GM12878 (cell line): Measurements from ENCODE around the gene C22orf31. TPM values are rescaled to one million over a fixed set of nuclear protein-coding genes. Genes with fewer than 3 reads are reported as not detected.

Source experiments
- ATAC-seq: fragments of 200-7000 bp; cut with Tn5 transposase; 3 replicates; pipeline ENCODE4 v1.9.1; 2020; ENCODE audit warnings: mild to moderate bottlenecking, moderate library complexity
- BruUV-seq: library from RNA; stranded (reverse); fragments of 400-500 nt; replicated peaks from 2 replicates; lab custom pipeline; 2021; lab: Mats Ljungman, UMichigan
- CTCF ChIA-PET: fragments of 300-600 bp; sonication (Branson Sonifier 250); formaldehyde crosslinking; extraction: SDS; loops from one replicate; lab custom pipeline; 2021; ENCODE audit warnings: inconsistent platforms; lab: Yijun Ruan, JAX
- POLR2A ChIA-PET: fragments of 350-600 bp; formaldehyde crosslinking; extraction: SDS; loops from one replicate; lab custom pipeline; 2021; ENCODE audit warnings: inconsistent platforms; lab: Charles Lee
- RAD21 ChIA-PET: fragments of 300-600 bp; sonication (Branson Sonifier 250); formaldehyde crosslinking; loops from one replicate; lab custom pipeline; 2023; ENCODE audit warnings: antibody characterized with exemption; ENCODE audit not compliant: unreplicated experiment; lab: Charles Lee
- SMC1A ChIA-PET: fragments of 300-600 bp; sonication (Branson Sonifier 250); formaldehyde crosslinking; loops from one replicate; lab custom pipeline; 2023; ENCODE audit not compliant: unreplicated experiment, uncharacterized antibody; lab: Charles Lee
- DNase-seq: peaks from one replicate; pipeline ENCODE4 v3.0.0-alpha.2; 2011; ENCODE audit warnings: low read depth, low spot score
- FAIRE-seq: peaks from 3 replicates; lab custom pipeline; 2011; peaks lifted over from hg19 to GRCh38; lab: Jason Lieb, UNC
- H2AFZ ChIP-seq: 2 replicates; pipeline ENCODE4 v1.6.0; 2011; ENCODE audit warnings: low read depth, low read length, control low read depth; ENCODE audit not compliant: control insufficient read depth
- H3K27ac ChIP-seq: 2 replicates; pipeline ENCODE4 v1.5.1; 2011; ENCODE audit warnings: control low read depth; ENCODE audit not compliant: control insufficient read depth, insufficient read depth
- H3K27me3 ChIP-seq, 2 experiments: replicated peaks in 1 of 2; 2 replicates each; pipeline versions ENCODE4 v1.6.0 to v1.6.1; 2011; ENCODE audit warnings: low read length in 1 of 2; ENCODE audit not compliant: control insufficient read depth in 2 of 2, insufficient read depth in 2 of 2
- H3K36me3 ChIP-seq, 2 experiments: 2 replicates each; pipeline ENCODE4 v1.5.1; 2011; ENCODE audit warnings: low read length in 1 of 2; ENCODE audit not compliant: control insufficient read depth in 2 of 2, insufficient read depth in 2 of 2
- H3K4me1 ChIP-seq: 2 replicates; pipeline ENCODE4 v1.6.1; 2011; ENCODE audit warnings: mild to moderate bottlenecking, low read length, moderate library complexity, mixed read lengths; ENCODE audit not compliant: control insufficient read depth, insufficient read depth
- H3K4me2 ChIP-seq: 2 replicates; pipeline ENCODE4 v1.6.0; 2011; ENCODE audit warnings: control low read depth; ENCODE audit not compliant: control insufficient read depth, insufficient read depth
- H3K4me3 ChIP-seq: fragments of 200-600 bp; sonication (generic); 2 replicates; pipeline ENCODE4 v1.5.1; 2016
- H3K79me2 ChIP-seq: 2 replicates; pipeline ENCODE4 v1.6.0; 2011; ENCODE audit warnings: low read length; ENCODE audit not compliant: control insufficient read depth, insufficient read depth
- H3K9ac ChIP-seq: 2 replicates; pipeline ENCODE4 v1.8.0; 2011; ENCODE audit warnings: low read length, control low read depth, mixed read lengths; ENCODE audit not compliant: control insufficient read depth, insufficient read depth
- H3K9me3 ChIP-seq: replicated peaks from 3 replicates; pipeline ENCODE4 v1.5.1; 2011; ENCODE audit warnings: mild to moderate bottlenecking, low read length; ENCODE audit not compliant: control insufficient read depth, insufficient read depth
- H4K20me1 ChIP-seq: 2 replicates; pipeline ENCODE4 v1.6.0; 2011; ENCODE audit not compliant: control insufficient read depth, insufficient read depth
- CEBPZ ChIP-seq: fragments of 150-350 bp; IDR thresholded peaks from 2 replicates; pipeline ENCODE4 v1.6.1; 2016; ENCODE audit warnings: low read depth, low read length
- FOS ChIP-seq: IDR thresholded peaks from 3 replicates; pipeline ENCODE4 v1.6.1; 2011; ENCODE audit warnings: borderline replicate concordance; ENCODE audit not compliant: insufficient read length; ENCODE audit errors: extremely low read depth
- HDAC2 ChIP-seq: fragments of 200-600 bp; sonication (generic); IDR thresholded peaks from 2 replicates; pipeline ENCODE4 v1.6.1; 2017
- MAX ChIP-seq: IDR thresholded peaks from 2 replicates; pipeline ENCODE4 v1.6.1; 2012; ENCODE audit warnings: low read depth, low read length, improper control_type of control experiment
- MYB ChIP-seq: fragments of 150-350 bp; IDR thresholded peaks from 2 replicates; pipeline ENCODE4 v1.6.1; 2014; ENCODE audit warnings: mild to moderate bottlenecking, low read depth, low read length, borderline replicate concordance
- SKIL ChIP-seq: fragments of 450-650 bp; IDR thresholded peaks from 2 replicates; pipeline ENCODE4 v1.6.1; 2017; ENCODE audit warnings: mild to moderate bottlenecking, low read depth, inconsistent platforms; ENCODE audit not compliant: poor library complexity, severe bottlenecking
- ZNF274 ChIP-seq: IDR thresholded peaks from one replicate; pipeline ENCODE4 v1.8.0; 2011; ENCODE audit not compliant: insufficient read length, insufficient read depth
- ZSCAN29 ChIP-seq: fragments of 450-650 bp; IDR thresholded peaks from 2 replicates; pipeline ENCODE4 v1.6.1; 2017; ENCODE audit warnings: mild to moderate bottlenecking, moderate library complexity
- WGBS: methylation state at CpG from one replicate; pipeline ENCODE4 v1.1.6; 2016; ENCODE audit warnings: low lambda C conversion rate; ENCODE audit not compliant: insufficient replicate concordance, insufficient coverage; ENCODE audit errors: missing lambda C conversion rate; 5-methylcytosine and 5-hydroxymethylcytosine counted together
- in situ Hi-C: fragments of 300-500 bp; cut with MboI; formaldehyde crosslinking; loops from 9 replicates; pipeline ENCODE4 v1.14.3; 2018; ENCODE audit warnings: mixed read lengths
- intact Hi-C: fragments of 100-400 bp; cut with micrococcal nuclease; formaldehyde crosslinking; loops from one replicate; pipeline ENCODE4 v1.14.2; 2022; ENCODE audit not compliant: unreplicated experiment
- polyA plus RNA-seq, 11 experiments: library from polyadenylated mRNA; depleted of rRNA in 4 of 11; unstranded in 6 of 11; stranded (reverse) in 5 of 11; fragments of >200 nt; fragmentation: Nextera tagmentation in 4 of 11; fragmentation: Illumina TruSeq in 1 of 11; extraction: Ambion mirVana in 4 of 11; extraction: Trizol in 1 of 11; gene quantifications; 1 replicate in 1 of 11; 2 replicates in 10 of 11; pipeline versions ENCODE4 v1.2.1 to v1.2.3, GENCODE V29; 2011 to 2016; ENCODE audit warnings: inconsistent platforms in 2 of 11, missing spikeins in 2 of 11, low read depth in 1 of 11
- total RNA-seq, 4 experiments: library from RNA; depleted of rRNA in 3 of 4; stranded (reverse); fragments of >200 nt in 3 of 4; fragmentation: Illumina TruSeq in 1 of 4; extraction: Trizol in 1 of 4; gene quantifications; 2 replicates each; pipeline versions ENCODE4 v1.2.1 to v1.2.3, GENCODE V29; 2013 to 2021

C22orf31 gene
- total and polyA plus RNA-seq, 10 of the 15 experiments (the other 5 are each of a cell fraction or from before 2014, with no cell fraction given), result not detected

GRCh38 chr22:29050457-29050856 lies 11.2 kb downstream of the C22orf31 start:
- DNase-seq, result no peak
- in situ Hi-C loops, result no loop called here
- H4K20me1 ChIP-seq, result no peaks in the 10 kb centered on the region
- 60% methylated on average over 24 of the region's 24 CpGs for WGBS
- no peak overlapping the region for H2AFZ ChIP-seq
- H3K4me1 ChIP-seq, result no peaks in the 10 kb centered on the region
- peaks cover 0 to 2% of the 10 kb centered on the region in 2 experiments; a peak in 2 of 4 replicates for H3K27me3 ChIP-seq
- H3K79me2 ChIP-seq, result no peaks in the 10 kb centered on the region
- ChIA-PET POLR2A (no interaction called here), RAD21 (interaction anchor here (1.0 to 1.1 kb wide), 2 partner anchors 10 to 102 kb away, joined by 3 read pairs; no protein-coding TSS in a partner anchor), SMC1A (no interaction called here), CTCF (interaction anchor here (0.8 kb wide), 1 partner anchor 9 kb away, joined by 3 read pairs; no protein-coding TSS in a partner anchor)
- intact Hi-C loops, result no loop called here
- no peak overlapping the region for H3K27ac ChIP-seq
- no peak for ATAC-seq
- H3K4me2 ChIP-seq, result no peak overlapping the region
- no peak overlapping the region for H3K9ac ChIP-seq
- no peak for FAIRE-seq
- no TSS peak for BruUV-seq
- TF ChIP-seq ZNF274 (no peak), HDAC2 (no peak), CEBPZ (no peak), FOS (no peak), SKIL (no peak), ZSCAN29 (no peak), MAX (no peak), MYB (no peak)
- no peaks in the 10 kb centered on the region for H3K9me3 ChIP-seq
- H3K4me3 ChIP-seq, result no peak overlapping the region
- H3K36me3 ChIP-seq, result peaks cover 0 to 22% of the 10 kb centered on the region in 2 experiments; a peak in 2 of 4 replicates
